Measurements from ENCODE around the gene STARD10.

STARD10 gene

GRCh38 chr11:72747289-72747855 is 46.5 kb downstream of the STARD10 start:
- no peak for DNase-seq (ENCODE audit: low read depth)
- no peak for TF ChIP-seq CTCF (IDR thresholded peaks at IDR 0.05; ENCODE audit: control insufficient read depth, extremely low read depth, insufficient read depth)
- H3K4me3 ChIP-seq (ENCODE audit: low read depth, low read length) = no peak overlapping the region

- H3K4me3 ChIP-seq (ENCODE audit: low read depth, low read length) = no peak overlapping the region
- TF ChIP-seq CTCF (IDR thresholded peaks at IDR 0.05; ENCODE audit: control insufficient read depth, extremely low read depth, insufficient read depth) = no peak
- no peak for DNase-seq (ENCODE audit: low read depth)
Measured at GRCh38 chr11:72746821-72747220, 47.0 kb downstream of the STARD10 start.

GRCh38 chr11:72745925-72746550 is 47.8 kb downstream of the STARD10 start:
- H3K4me3 ChIP-seq (ENCODE audit: low read depth, low read length) = no peak overlapping the region
- TF ChIP-seq CTCF (IDR thresholded peaks at IDR 0.05; ENCODE audit: control insufficient read depth, extremely low read depth, insufficient read depth) = no peak
- no peak for DNase-seq (ENCODE audit: low read depth)

GRCh38 chr11:72745511-72745910 is 48.3 kb downstream of the STARD10 start:
- TF ChIP-seq CTCF (IDR thresholded peaks at IDR 0.05; ENCODE audit: control insufficient read depth, extremely low read depth, insufficient read depth) = no peak
- H3K4me3 ChIP-seq (ENCODE audit: low read depth, low read length) = no peak overlapping the region
- no peak for DNase-seq (ENCODE audit: low read depth)

GRCh38 chr11:72744474-72744873 is 49.4 kb downstream of the STARD10 start:
- H3K4me3 ChIP-seq (ENCODE audit: low read depth, low read length) = no peak overlapping the region
- DNase-seq (ENCODE audit: low read depth) = no peak

GRCh38 chr11:72743321-72744221 is 50.3 kb downstream of the STARD10 start:
- no peak for DNase-seq (ENCODE audit: low read depth)
- TF ChIP-seq CTCF (IDR thresholded peaks at IDR 0.05; ENCODE audit: control insufficient read depth, extremely low read depth, insufficient read depth) = no peak

More at GRCh38 chr11:72744474-72744873, 49.4 kb downstream of the STARD10 start:
- TF ChIP-seq CTCF (IDR thresholded peaks at IDR 0.05; ENCODE audit: control insufficient read depth, extremely low read depth, insufficient read depth) = no peak

More at GRCh38 chr11:72743321-72744221, 50.3 kb downstream of the STARD10 start:
- H3K4me3 ChIP-seq (ENCODE audit: low read depth, low read length) = no peak overlapping the region

All from LNCaP clone FGC (cell line).